ENCODE measurements around the gene MICAL3. TPM values are rescaled to one million over a fixed set of nuclear protein-coding genes. Genes with fewer than 3 reads are reported as not detected.

MICAL3 gene
- total and polyA plus RNA-seq, 2 donors from 2014 or later = 5.0 to 99.4 TPM

DNA sequence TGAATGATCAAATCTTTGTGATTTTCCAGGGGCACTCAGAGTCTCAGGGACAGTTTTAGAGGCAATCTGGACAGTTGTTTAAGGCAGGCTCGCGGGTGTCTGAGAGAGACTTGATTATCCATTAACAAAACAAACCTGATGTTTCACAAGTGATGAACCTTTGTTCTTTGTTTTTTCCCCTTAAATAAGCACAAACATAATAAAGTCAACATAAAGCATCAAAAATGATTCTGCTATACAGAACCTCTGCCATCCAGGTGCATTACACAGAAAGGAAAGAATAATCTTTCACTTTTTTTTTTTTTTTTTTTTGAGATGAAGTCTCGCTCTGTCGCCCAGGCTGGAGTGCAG, 263.2 kb downstream of the MICAL3 start:
- DNase-seq (no peak), FAIRE-seq (no peak)
- H3K4me1 ChIP-seq (ENCODE audit: control insufficient read depth in 2 of 3, insufficient read depth in 2 of 3, low read depth in 1 of 3, low read length in 3 of 3) = no peaks in the 10 kb centered on the region
- H3K27me3 ChIP-seq (ENCODE audit: control insufficient read depth, insufficient read depth, low read length) = no peaks in the 10 kb centered on the region
- intact Hi-C loops (cut with DNase I) = no loop called here
- TF ChIP-seq CTCF (IDR thresholded peaks at IDR 0.05; ENCODE audit: borderline replicate concordance, extremely low read depth, insufficient read depth) = no peak
- no peak overlapping the region for H3K9ac ChIP-seq (ENCODE audit: low read length in 3 of 3)
- no peak overlapping the region for H3K4me3 ChIP-seq (ENCODE audit: low read length in 3 of 3)
- no peaks in the 10 kb centered on the region for H3K9me3 ChIP-seq (ENCODE audit: control insufficient read depth in 2 of 3, insufficient read depth in 1 of 3, low read length in 3 of 3)
- H3K27ac ChIP-seq (ENCODE audit: low read depth in 2 of 2, low read length in 2 of 2) = no peak overlapping the region
- H3K36me3 ChIP-seq (ENCODE audit: control insufficient read depth in 2 of 3, insufficient read depth in 3 of 3, low read length in 3 of 3) = no peaks in the 10 kb centered on the region

DNA sequence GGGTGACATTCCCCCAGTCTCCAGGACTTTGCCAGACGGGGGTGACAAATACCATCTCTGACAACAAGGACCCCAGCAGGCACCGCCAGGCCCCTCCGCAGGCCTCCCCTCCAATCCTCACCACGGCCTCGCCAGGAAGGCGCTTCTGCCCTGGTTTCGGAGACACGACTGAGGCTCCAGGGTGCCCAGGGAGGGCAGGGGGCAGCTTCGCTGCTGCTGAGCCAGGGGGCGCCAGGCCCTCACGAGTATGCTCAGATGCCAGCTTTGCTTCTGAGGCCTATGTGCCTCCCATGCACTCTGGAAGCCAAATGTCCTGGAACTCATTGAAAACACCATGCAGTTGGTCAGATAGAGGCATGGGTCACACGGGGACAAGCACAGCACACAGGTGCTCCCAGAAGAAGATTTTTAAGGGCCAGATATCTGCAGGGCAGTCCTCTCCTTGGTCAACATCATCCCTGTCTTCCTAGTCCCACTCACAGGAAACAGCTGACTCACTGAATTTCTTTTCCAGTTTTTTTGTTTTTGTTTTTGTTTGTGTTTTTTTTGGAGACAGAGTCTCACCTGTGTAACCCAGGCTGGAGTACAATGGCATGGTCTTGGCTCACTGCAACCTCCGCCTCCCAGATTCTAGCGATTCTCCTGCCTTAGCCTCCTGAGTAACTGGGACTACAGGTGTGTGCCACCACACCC, 270.0 kb downstream of the MICAL3 start:
- Histone ChIP-seq H3K27ac (ENCODE audit: low read depth in 2 of 2, low read length in 2 of 2) (no peak overlapping the region), H3K27me3 (ENCODE audit: control insufficient read depth, insufficient read depth, low read length) (no peaks in the 10 kb centered on the region), H3K36me3 (ENCODE audit: control insufficient read depth in 2 of 3, insufficient read depth in 3 of 3, low read length in 3 of 3) (no peaks in the 10 kb centered on the region), H3K4me1 (ENCODE audit: control insufficient read depth in 2 of 3, insufficient read depth in 2 of 3, low read depth in 1 of 3, low read length in 3 of 3) (no peaks in the 10 kb centered on the region), H3K4me3 (ENCODE audit: low read length in 3 of 3) (no peak overlapping the region), H3K9me3 (ENCODE audit: control insufficient read depth in 2 of 3, insufficient read depth in 1 of 3, low read length in 3 of 3) (no peaks in the 10 kb centered on the region), H3K9ac (ENCODE audit: low read length in 3 of 3) (no peak overlapping the region)
- intact Hi-C loops (cut with DNase I) = no loop called here
- TF ChIP-seq CTCF (IDR thresholded peaks at IDR 0.05; ENCODE audit: borderline replicate concordance, extremely low read depth, insufficient read depth) = peak; percentile 9
- DNase-seq (no peak), FAIRE-seq (no peak)

DNA sequence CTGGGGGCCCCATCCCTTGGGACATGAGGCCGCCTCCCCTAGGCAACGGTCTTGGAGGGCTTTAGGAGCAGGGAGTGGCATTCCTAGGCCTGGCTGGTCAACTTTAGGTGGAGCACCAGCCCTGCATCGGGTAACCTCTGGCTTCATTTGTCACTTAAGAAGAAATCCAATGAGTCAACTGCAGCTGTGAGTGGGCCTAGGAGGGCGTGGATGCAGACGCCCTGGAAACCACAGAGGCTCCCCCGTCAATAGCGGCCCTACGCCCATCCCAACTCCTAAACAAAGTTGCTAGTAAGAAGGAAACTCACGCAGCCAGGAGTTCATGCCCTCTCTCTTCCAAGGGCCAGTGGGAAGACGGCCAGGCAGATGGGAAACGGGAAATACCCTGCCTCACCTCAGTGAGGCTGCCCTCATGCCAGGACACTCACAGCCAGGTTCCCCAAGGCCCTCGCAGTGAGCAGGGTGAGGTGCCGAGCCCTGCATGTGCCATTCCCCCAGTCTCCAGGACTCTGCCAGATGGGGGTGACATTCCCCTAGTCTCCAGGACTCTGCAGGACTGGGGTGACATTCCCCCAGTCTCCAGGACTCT, 270.9 kb downstream of the MICAL3 start:
- no peak for FAIRE-seq
- Histone ChIP-seq H3K27ac (ENCODE audit: low read depth in 2 of 2, low read length in 2 of 2) (no peak overlapping the region), H3K36me3 (ENCODE audit: control insufficient read depth in 2 of 3, insufficient read depth in 3 of 3, low read length in 3 of 3) (no peaks in the 10 kb centered on the region), H3K4me1 (ENCODE audit: control insufficient read depth in 2 of 3, insufficient read depth in 2 of 3, low read depth in 1 of 3, low read length in 3 of 3) (no peaks in the 10 kb centered on the region), H3K4me3 (ENCODE audit: low read length in 3 of 3) (no peak overlapping the region), H3K9me3 (ENCODE audit: control insufficient read depth in 2 of 3, insufficient read depth in 1 of 3, low read length in 3 of 3) (no peaks in the 10 kb centered on the region), H3K27me3 (ENCODE audit: control insufficient read depth, insufficient read depth, low read length) (no peaks in the 10 kb centered on the region), H3K9ac (ENCODE audit: low read length in 3 of 3) (no peak overlapping the region)
- intact Hi-C loops (cut with DNase I) = no loop called here
- TF ChIP-seq CTCF (IDR thresholded peaks at IDR 0.05; ENCODE audit: borderline replicate concordance, extremely low read depth, insufficient read depth) = no peak
- no peak for DNase-seq
